ENCODE data around the gene MTMR3.

DNA sequence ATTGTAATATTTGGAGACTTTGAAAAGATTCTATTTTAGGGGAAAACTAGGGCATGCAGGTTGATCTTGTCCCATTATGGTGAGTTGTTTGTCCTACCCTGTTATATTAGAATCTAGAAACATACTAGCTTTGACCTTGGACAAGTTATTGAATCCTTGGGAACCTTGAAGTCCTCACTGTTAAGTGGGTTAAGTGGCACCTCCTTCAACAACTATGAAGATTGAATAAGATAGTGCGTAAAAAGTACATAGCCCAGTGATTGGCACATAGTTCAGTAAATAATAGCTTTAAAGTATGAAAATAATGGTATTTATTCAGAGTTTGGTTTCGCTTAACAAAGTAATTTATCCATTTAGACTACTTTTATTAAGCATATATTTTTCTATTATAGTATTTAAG is 51.6 kb downstream of the MTMR3 start:
- TF ChIP-seq, protein P1, sequence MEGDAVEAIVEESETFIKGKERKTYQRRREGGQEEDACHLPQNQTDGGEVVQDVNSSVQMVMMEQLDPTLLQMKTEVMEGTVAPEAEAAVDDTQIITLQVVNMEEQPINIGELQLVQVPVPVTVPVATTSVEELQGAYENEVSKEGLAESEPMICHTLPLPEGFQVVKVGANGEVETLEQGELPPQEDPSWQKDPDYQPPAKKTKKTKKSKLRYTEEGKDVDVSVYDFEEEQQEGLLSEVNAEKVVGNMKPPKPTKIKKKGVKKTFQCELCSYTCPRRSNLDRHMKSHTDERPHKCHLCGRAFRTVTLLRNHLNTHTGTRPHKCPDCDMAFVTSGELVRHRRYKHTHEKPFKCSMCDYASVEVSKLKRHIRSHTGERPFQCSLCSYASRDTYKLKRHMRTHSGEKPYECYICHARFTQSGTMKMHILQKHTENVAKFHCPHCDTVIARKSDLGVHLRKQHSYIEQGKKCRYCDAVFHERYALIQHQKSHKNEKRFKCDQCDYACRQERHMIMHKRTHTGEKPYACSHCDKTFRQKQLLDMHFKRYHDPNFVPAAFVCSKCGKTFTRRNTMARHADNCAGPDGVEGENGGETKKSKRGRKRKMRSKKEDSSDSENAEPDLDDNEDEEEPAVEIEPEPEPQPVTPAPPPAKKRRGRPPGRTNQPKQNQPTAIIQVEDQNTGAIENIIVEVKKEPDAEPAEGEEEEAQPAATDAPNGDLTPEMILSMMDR (IDR thresholded peaks at IDR 0.05), result no peak
- no peak for TF ChIP-seq POLR2A (IDR thresholded peaks at IDR 0.05)

All from adrenal gland (tissue), 5 donors.